ENCODE measurements around the gene DST. TPM values are rescaled to one million over a fixed set of nuclear protein-coding genes. Genes with fewer than 3 reads are reported as not detected.

DST gene
- total and polyA plus RNA-seq, 2 of the 8 experiments (the other 6 are each of a cell fraction or from before 2014, with no cell fraction given), result 49.4 to 116 TPM

- no peaks in the 10 kb centered on the region; the same call in 1 of the 2 replicates for H3K79me1 ChIP-seq (ENCODE audit: low read depth, low read length)
- 96% methylated on average over 5 of the region's 5 CpGs; no CpG with 5 or more reads in 1 of the 2 experiments for WGBS, 2 experiments (ENCODE audit: extremely low coverage in 1 of 2, insufficient coverage in 1 of 2, insufficient read length in 1 of 2, insufficient replicate concordance in 2 of 2, low coverage in 1 of 2, low lambda C conversion rate in 2 of 2, missing lambda C conversion rate in 1 of 2)
- TF ChIP-seq, protein P1, sequence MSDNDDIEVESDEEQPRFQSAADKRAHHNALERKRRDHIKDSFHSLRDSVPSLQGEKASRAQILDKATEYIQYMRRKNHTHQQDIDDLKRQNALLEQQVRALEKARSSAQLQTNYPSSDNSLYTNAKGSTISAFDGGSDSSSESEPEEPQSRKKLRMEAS (IDR thresholded peaks at IDR 0.05), result no peak
- TF ChIP-seq NRF1 (IDR thresholded peaks at IDR 0.05; ENCODE audit: low read depth, low read length) (no peak), CHD2 (IDR thresholded peaks at IDR 0.05; ENCODE audit: low read length) (no peak), CTBP2 (IDR thresholded peaks at IDR 0.05; ENCODE audit: borderline replicate concordance, insufficient read depth, insufficient read length, low read length) (no peak), YY1 (IDR thresholded peaks at IDR 0.05; ENCODE audit: low read depth, low read length) (no peak), POU5F1 (IDR thresholded peaks at IDR 0.05; ENCODE audit: low read depth, low read length) (no peak), SRF (IDR thresholded peaks at IDR 0.05; ENCODE audit: low read depth, low read length) (no peak), EP300 (IDR thresholded peaks at IDR 0.05; ENCODE audit: borderline replicate concordance in 1 of 2, low read depth in 2 of 2, low read length in 2 of 2) (no peak)
- TF ChIP-seq, protein P2, sequence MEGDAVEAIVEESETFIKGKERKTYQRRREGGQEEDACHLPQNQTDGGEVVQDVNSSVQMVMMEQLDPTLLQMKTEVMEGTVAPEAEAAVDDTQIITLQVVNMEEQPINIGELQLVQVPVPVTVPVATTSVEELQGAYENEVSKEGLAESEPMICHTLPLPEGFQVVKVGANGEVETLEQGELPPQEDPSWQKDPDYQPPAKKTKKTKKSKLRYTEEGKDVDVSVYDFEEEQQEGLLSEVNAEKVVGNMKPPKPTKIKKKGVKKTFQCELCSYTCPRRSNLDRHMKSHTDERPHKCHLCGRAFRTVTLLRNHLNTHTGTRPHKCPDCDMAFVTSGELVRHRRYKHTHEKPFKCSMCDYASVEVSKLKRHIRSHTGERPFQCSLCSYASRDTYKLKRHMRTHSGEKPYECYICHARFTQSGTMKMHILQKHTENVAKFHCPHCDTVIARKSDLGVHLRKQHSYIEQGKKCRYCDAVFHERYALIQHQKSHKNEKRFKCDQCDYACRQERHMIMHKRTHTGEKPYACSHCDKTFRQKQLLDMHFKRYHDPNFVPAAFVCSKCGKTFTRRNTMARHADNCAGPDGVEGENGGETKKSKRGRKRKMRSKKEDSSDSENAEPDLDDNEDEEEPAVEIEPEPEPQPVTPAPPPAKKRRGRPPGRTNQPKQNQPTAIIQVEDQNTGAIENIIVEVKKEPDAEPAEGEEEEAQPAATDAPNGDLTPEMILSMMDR (IDR thresholded peaks at IDR 0.05; ENCODE audit: control extremely low read depth in 1 of 3, insufficient read depth in 1 of 3, low read depth in 1 of 3, low read length in 3 of 3), result no peak
Measured at GRCh38 chr6:56531839-56532595, 110.7 kb downstream of the DST start.

More at GRCh38 chr6:56531839-56532595, 110.7 kb downstream of the DST start:
- Histone ChIP-seq H3K23me2 (ENCODE audit: low read depth, low read length) (no peaks in the 10 kb centered on the region), H2BK20ac (ENCODE audit: low read length) (no peak overlapping the region), H3K27me3 (replicated peaks in 1 of 4; ENCODE audit: control insufficient read depth in 3 of 4, extremely low read depth in 1 of 4, insufficient read depth in 3 of 4, low read length in 3 of 4) (no peaks in the 10 kb centered on the region), H4K5ac (ENCODE audit: insufficient read length, low read depth, low read length) (no peak overlapping the region), H3K79me2 (ENCODE audit: control insufficient read depth in 1 of 2, insufficient read depth in 2 of 2, low read length in 2 of 2) (no peaks in the 10 kb centered on the region), H3K4me3 (ENCODE audit: extremely low read depth in 1 of 4, insufficient read depth in 2 of 4, low read depth in 3 of 4, low read length in 4 of 4) (no peak overlapping the region), H3K27ac (ENCODE audit: low read depth, low read length) (no peak overlapping the region), H2BK120ac (replicated peaks; ENCODE audit: low read depth, low read length) (no peak overlapping the region), H4K20me1 (replicated peaks in 1 of 2; ENCODE audit: control insufficient read depth in 1 of 2, insufficient read depth in 2 of 2, low read length in 2 of 2) (no peaks in the 10 kb centered on the region), H4K8ac (ENCODE audit: extremely low read depth, insufficient read depth, low read length) (no peak overlapping the region), H2BK15ac (ENCODE audit: low read length) (no peak overlapping the region), H3K36me3 (ENCODE audit: control insufficient read depth in 2 of 4, insufficient read depth in 4 of 4, low read length in 3 of 4) (peaks cover 0 to 40% (median 10%) of the 10 kb centered on the region in 4 experiments; a peak in 4 of 8 replicates), H3K4me1 (replicated peaks in 1 of 4; ENCODE audit: control insufficient read depth in 3 of 4, insufficient read depth in 4 of 4, low read length in 3 of 4) (peaks cover 0 to 15% (median 3%) of the 10 kb centered on the region in 4 experiments; a peak in 3 of 7 replicates), H3K4me2 (ENCODE audit: insufficient read depth in 1 of 2, low read depth in 2 of 2, low read length in 2 of 2) (no peak overlapping the region), H2AK5ac (ENCODE audit: low read depth, low read length) (no peak overlapping the region), H3K56ac (replicated peaks; ENCODE audit: insufficient read length, low read depth, low read length) (no peak overlapping the region), H4K91ac (replicated peaks; ENCODE audit: insufficient read length, low read length) (no peak overlapping the region), H3K9me3 (ENCODE audit: insufficient read depth in 2 of 2, low read depth in 1 of 2, low read length in 1 of 2) (no peaks in the 10 kb centered on the region), H2BK5ac (ENCODE audit: low read depth, low read length) (no peak overlapping the region), H3K23ac (ENCODE audit: insufficient read length) (no peak overlapping the region), H2BK12ac (ENCODE audit: low read depth, low read length) (no peak overlapping the region), H3K14ac (ENCODE audit: insufficient read length) (no peak overlapping the region), H3K18ac (ENCODE audit: extremely low read depth, low read length) (no peak overlapping the region), H2AFZ (ENCODE audit: low read length) (no peak overlapping the region), H3K4ac (replicated peaks; ENCODE audit: insufficient read length, low read depth, low read length) (no peak overlapping the region), H3K9ac (replicated peaks in 1 of 4; ENCODE audit: extremely low read depth in 1 of 4, low read depth in 3 of 4, low read length in 3 of 4) (no peak overlapping the region)
- no peak for FAIRE-seq
- DNase-seq (ENCODE audit: low read depth in 1 of 2, low spot score in 2 of 2), result no peak
- ChIA-PET CTCF (ENCODE audit: partially characterized antibody) (interaction anchor here (1.2 kb wide), 1 partner anchor 10 kb away, joined by 4 read pairs; no protein-coding TSS in a partner anchor), POLR2A (ENCODE audit: partially characterized antibody) (interaction anchor here (1.2 kb wide), 1 partner anchor 18 kb away, joined by 3 read pairs; no protein-coding TSS in a partner anchor)
